ENCODE measurements around the gene BAG3.
A peak's percentile ranks its signal among the peaks of the same experiment; 100 is the strongest.
"Not testable (repeated sequence)": the region's sequence is repeated elsewhere in the genome, so short reads cannot be mapped to it uniquely, and the experiment has no call there.

The BAG3 gene

DNA sequence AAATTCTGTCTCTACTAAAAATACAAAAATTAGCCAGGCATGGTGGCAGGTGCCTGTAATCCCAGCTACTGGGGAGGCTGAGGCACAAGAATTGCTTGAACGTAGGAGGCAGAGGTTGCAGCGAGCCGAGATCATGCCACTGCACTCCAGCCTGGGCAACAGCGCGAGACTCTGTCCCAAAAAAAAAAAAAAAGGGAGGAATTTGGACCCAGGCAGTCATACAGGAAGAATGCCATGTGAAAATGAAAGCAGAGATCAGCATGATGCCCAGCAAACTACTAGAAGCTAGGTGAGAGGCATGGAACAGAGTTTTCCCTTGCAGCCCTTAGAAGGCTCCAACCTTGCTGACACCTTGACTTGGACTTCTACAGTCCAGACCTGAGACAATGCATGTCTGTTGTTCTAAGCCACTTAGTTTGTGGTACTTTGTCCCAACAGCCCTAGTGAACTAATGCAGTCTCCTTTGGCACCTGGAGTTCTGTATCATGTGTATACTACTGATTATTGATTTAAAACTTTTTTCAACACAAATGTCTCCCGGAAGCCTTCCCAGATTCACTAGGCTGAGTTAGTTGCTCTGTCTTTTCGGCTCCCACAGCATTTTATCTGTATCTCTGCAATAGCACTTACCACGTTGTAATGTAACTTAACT is 10.2 kb upstream of the BAG3 start:
- DNase-seq (ENCODE audit: low read depth), result no peak

DNA sequence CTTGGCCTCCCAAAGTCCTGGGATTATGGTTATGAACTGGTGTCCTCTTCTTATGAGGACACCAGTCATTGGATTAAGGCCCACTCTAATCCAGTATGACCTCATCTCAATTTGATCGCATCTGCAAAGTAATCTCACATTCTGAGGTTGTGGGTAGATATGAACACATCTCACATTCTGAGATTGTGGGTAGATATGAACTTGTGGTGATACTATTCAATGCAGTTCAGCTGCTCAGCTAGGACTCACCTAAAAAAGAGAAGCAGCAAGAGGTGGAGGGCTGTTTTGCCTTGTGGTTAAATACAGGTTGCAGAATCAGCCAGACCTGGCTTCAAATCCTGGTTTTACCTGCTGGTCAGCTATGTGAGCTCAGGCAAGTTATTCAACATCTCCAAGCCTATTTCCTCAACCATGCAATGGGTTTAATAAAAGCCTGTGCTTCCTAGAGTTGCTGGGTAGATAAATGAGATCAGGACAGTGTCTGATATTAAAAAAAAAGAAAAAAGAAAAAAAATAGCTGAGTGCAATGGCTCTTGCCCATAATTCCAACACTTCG is 8.5 kb upstream of the BAG3 start:
- no peak for DNase-seq (ENCODE audit: low read depth)

DNA sequence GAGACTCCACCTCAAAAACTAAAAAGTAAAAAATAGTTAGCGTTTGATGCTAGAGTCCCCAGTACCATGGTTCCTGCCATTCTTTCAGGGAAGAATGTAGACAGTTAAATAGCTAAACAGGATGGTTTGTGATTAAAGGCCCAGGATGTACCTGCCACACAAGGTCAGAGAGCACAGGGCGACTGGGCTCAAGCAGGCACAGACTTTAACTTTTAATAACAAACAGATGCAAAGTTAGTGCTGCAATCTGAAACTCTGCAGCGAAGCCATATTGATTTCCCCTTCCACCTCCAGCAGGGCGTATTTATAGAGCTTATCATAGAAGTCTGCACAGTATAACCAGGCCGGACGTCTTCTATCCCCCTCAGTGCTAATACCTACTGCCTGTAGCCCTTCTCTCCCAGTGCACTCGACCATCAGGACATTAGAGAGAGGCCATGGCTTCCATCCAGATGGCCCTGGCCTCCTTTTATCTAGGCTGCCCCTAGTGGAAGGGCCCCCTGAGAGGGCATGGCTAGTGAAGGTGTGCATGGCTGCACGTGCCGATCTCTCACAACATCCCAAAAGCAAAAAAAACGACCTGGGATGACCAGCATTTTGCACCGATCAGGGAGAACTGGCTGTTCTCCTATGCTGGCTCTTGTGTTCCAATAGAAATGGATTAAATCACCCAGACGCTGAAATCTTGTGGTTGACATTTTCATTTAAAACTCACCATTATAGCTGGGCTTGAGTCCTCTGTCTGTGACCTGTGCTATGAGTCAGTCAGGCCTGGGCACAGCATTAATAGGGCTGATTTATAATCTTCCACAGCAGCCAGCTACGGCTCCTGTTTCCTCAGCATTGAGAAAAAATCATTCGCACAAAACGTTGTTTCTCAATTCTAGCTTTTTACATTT is 7.6 kb upstream of the BAG3 start:
- peak; percentile 35 for DNase-seq (ENCODE audit: low read depth)

DNA sequence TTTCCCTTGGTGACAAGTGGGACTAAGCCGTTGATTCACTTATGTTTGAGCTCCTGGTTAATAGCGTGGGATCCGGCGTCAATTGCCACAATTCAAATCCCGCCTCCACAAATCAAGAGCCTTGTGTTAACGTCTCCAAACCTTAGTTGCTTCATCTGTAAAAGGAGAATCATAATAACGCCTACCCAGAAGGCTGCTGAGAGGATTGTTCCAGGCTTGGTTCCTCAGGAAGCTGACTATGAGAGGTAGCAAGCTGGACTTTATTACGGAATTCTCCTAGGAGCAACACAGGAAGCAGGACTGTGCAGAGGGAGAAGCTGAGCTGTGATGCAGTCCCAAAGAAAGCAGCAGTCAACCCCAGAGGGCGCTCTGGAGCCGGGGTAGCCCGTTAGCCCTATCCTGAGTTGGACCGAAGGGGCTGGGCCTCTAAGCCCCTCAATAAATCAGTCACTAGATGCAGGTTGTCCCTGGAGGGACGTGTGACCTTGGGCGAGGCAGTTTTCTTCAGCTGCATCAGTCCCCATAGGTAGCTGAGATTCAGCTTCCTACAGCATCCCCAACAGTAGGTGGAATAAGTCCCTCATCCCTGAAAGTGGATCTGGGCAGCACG is 6.9 kb upstream of the BAG3 start:
- DNase-seq (ENCODE audit: low read depth), result no peak

DNA sequence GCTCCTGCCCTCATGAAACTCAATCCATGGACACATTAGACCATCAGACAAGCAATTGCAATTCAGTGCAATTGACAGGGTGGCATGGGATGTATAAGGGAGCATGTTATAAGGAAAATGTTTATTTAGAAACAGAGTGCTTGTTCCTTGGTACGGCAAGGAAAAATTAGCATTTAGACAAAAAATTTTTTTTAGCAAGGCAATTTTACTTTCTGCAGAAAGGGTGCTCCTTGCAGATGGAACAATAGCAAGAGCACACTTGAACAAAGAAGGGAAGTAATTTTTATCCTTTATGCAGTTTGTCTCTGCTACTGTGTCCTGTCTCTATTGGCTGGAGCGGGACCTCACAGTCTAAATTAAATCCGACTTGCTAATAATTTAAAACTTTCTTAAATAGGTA is 6.2 kb upstream of the BAG3 start:
- no peak for DNase-seq (ENCODE audit: low read depth)

DNA sequence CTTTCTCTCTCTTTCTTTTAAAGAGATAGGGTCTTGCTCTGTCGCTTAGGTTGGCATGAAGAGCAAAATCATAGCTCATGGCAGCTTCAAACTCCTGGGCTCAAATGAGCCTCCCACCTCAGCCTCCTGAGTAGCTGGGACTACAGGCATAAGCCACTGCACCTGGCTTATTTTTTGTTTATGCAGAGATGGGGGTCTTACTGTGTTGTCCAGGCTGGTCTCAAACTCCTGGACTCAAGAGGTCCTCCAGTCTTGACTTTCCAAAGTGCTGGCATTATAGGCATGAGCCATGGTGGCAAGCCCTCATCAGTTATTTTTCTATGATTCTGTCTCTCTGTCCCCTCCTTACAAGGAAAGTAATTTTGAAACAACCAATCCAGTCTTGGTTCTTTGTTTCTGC is 1.1 kb upstream of the BAG3 start:
- DNase-seq (ENCODE audit: low read depth), result no peak

DNA sequence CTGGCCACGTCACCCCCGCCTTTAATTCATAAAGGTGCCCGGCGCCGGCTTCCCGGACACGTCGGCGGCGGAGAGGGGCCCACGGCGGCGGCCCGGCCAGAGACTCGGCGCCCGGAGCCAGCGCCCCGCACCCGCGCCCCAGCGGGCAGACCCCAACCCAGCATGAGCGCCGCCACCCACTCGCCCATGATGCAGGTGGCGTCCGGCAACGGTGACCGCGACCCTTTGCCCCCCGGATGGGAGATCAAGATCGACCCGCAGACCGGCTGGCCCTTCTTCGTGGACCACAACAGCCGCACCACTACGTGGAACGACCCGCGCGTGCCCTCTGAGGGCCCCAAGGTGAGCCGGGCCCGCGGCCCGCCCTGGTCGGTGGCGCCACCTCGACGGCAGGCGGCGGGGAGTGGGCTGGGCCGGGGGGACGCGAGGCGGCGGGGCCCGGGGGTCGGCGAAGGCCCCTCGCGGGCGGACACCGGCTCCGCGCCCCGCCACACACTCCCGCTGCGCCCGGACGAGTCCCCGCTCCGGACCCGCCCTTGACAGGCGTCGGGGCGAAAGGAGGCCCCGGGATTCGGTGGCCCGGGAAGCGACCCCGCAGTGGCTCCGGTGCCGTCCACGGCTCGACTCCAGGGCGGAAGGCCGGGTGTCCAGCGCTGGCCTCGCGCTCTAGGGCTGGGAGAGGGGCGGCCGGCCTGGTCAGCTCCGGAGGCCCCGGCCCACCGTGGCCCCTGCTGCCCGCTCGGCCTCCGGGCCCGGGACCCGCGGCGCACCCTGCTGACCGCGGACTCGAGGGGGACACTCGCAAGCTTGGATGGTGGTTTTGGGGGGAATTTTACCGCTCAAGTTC is 557 bp downstream of the BAG3 start:
- no peak for DNase-seq (ENCODE audit: low read depth)

DNA sequence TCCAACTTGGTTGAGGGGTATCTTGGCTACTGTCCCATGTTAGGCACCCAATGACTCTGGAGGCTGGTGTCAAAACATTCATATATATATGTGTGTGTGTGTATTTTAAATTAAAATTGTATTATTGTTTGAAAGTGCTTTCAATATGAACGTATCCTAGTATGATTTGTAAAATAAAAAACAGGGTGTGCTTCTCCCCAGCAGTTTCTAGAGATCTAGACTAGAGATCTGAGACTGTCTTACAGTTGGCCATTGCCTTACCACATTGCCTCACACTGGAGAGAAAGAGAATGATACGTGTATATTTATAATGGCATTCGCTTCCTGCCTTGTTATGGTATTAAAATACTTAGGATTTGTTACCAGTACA is 1.2 kb downstream of the BAG3 start:
- DNase-seq (ENCODE audit: low read depth), result peak; percentile 81

DNA sequence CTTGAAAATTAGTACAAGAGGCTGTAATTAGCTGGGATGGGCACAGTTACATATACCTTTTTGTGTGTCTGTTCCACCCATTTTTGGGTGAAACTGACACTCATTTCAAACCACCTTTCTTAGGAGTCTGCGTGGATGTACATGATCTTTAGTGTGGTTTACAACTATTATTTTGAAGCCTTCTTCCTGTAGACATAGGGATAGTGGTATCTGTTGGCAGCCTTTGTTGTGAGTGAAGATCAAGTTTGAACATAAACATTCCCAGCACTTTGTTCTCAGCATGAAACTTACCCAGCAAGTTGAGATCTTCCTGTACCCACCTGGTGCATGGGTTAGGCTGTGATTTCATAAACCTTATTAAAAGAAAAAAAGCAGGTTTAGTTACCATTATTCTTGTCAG is 2.0 kb downstream of the BAG3 start:
- no peak for DNase-seq (ENCODE audit: low read depth)

DNA sequence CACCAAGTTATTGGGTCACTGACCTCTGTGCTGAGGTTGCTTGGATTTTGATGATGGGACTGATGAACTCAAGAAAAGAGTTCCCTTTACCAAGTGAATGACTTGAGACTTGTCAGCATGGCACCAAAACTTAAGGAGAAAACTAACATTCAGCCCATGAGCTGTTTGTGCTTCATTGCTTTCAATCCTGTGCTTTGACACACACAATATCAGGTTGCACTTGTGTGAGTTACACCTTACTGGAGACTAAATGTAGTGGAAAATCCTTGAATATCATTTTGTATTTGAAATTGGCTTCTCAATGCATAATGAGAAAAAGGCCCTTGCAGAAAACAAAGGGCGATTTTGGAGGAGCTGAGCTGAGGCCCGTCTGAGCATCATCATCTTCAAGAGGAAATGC is 2.7 kb downstream of the BAG3 start:
- DNase-seq (ENCODE audit: low read depth), result no peak

DNA sequence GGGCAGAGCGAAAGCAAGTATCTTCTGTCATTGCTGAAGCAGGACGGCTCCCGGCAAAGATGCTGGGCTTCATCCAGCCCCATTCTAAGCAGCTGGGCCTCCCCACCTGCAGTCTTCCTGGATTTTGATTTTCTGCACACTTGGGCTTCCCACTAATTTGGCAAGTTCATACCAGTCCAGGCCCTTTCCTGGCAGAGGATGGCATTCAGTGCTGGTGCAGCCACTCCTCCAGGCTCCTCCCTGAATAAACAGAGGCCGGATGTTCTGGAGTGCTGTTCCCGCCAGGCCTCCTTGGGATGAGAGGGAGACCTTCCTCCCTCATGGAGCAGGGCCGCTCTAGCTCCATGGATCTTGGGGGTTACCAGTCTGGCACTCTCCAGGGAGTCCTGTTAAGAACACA is 3.4 kb downstream of the BAG3 start:
- DNase-seq (ENCODE audit: low read depth), result peak; percentile 47

DNA sequence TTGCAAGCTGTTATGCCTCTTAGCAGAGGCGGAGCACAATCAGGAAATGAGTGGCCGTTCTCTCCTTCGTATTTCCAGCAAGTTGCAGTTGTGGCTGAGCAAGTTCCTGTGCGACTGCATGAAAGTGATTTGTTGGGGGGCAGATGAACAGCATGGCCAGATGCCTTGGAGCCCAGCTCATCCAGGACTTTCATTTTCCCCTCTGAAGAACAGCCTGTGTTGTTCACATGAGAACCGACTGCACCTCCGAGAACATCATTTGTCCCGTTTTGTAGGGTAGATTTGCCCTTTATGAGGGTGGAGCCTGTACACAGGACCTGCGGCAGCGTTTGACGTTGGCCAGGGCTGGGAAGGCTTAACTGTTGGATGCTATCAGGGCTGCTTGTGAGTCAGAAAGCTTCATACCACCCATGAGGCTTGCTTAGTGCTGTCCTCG is 4.4 kb downstream of the BAG3 start:
- DNase-seq (ENCODE audit: low read depth), result peak; percentile 86

DNA sequence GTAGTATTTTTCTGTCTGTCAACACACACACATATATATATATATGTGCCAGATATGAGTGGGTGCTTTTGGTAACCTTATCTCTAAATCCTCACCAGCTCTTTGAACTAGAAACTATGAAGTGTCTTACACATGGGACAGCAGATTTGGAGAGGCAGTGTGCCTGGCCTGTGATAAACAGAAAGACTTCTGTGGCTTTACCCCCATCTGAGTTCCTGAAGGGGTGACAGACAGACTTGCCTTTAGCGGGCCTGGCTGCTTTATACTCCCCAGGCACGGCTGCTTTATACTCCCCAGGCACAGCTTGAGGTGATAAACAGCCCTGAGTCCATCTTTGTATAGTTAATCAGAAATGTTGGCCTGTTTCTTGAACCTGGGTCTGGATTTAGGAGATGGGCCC is 5.6 kb downstream of the BAG3 start:
- no peak for DNase-seq (ENCODE audit: low read depth)

DNA sequence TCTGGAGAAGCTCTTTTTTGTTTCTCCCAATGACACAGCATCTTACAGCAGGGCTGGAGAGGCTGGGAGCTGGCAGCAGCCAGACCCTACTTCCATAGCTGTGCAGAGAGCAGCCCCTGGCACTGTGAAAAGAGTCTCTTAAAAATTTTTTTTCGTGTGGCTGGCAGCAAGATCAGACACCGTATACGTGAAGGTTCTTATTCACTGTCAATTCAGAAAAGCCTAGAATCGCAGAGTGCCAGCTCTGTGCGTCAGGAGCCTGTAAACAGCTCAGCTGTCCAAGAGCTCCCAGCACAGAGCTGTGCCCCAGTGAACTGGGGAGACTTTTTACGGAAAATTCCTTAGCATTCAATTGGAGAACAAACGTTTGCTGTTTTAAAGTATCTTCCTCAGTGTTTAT is 6.5 kb downstream of the BAG3 start:
- peak; percentile 34 for DNase-seq (ENCODE audit: low read depth)

DNA sequence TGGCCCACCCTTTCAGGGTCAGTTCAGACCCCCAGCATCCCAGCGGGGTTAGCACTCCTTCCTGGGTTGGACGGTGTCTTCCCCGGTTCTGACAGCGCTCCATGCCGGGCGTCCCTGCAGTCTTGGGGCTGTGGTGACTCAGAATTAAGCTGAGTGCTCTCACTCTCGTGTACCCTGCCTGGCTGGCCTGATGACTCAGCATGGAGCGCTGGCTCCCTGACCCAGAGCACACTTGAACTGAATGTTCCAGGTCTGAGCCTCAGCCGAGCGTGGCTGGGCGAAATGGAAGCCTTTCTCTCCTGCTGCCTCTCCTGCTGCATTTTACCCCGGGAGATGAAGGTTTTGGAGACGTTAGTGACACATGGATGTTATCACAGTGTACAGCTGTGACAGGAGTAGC is 7.1 kb downstream of the BAG3 start:
- DNase-seq (ENCODE audit: low read depth), result peak; percentile 95

DNA sequence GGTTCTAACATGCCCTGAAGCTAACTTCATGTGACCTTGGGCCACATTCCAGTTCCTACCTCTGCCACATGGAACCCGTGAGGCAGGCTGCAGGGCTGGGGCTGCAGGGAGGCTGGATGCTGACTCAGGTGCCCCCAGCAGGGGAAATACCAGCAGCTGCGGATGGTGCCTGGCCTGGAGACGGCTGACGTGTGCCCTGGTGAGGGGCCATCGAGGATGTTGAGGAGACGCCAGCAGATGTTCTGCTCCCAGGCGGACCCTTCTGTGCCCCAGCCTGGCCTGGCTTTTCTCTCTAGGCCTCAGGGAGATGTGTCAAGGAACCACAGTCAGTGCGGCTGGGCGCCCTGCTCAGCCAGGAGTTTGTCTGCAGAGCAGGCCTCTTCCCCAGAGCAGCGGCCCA is 8.8 kb downstream of the BAG3 start:
- DNase-seq (ENCODE audit: low read depth), result no peak

DNA sequence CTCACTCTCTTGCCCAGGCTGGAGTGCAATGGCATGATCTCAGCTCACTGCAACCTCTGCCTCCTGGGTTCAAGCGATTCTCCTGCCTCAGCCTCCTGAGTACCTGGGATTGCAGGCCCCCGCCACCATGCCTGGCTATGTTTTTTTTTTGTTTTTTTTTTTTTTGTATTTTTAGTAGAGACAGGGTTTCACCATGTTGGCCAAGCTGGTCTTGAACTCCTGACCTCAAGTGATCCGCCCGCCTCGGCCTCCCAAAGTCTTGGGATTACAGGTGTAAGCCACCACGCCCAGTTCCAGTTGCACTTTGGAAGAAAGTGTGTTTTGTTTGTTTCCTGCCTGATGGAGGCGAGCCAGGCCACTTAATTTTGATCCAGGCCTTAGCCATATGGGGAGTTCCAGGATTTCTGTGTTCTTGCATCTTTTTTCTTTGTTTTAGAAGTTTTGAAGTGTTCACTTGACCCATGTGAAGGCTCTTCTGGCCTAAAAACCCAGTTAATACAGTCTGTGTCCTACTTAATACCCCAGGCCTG is 11.0 kb downstream of the BAG3 start:
- not testable (repeated sequence) for DNase-seq (ENCODE audit: low read depth)

DNA sequence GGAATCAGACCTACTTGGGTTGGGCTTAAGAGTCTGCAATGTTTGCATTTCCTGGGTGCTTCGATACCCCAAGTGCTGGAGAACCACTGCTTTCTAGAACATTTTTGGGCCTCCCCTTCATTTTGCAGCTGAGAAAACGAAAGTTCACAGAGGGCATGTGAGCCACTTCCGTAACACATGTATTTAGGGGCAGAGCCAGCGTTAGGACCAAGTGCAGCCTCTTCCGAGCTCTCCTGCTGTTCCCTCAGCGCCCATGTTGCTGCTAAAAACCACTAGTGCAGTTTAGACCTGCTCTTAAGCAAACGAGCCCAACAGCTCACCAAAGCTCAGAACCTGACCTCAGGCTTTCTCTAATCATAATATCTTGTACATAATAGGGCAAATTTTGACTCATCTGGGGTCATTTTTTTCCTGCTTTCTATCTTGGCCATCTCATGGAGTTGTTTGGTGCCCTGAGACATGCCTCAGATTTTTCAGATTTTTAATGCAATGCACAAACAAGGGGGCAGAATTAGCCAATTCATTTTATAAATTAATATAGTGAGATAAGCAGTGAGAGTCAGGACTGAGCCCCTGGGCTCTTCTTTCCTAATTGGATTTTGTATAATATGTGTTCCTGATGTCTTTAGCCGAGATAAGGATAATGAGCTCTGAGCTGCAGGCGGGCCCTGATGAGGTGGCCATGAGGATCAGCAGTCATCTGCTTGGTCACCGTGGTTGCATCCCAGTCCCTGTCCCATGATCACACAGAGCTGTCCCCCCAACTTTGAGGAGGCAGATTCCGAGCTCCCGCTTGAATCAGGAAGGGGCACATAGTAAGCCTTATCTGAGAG is 12.9 kb downstream of the BAG3 start:
- peak; percentile 78 for DNase-seq (ENCODE audit: low read depth)

DNA sequence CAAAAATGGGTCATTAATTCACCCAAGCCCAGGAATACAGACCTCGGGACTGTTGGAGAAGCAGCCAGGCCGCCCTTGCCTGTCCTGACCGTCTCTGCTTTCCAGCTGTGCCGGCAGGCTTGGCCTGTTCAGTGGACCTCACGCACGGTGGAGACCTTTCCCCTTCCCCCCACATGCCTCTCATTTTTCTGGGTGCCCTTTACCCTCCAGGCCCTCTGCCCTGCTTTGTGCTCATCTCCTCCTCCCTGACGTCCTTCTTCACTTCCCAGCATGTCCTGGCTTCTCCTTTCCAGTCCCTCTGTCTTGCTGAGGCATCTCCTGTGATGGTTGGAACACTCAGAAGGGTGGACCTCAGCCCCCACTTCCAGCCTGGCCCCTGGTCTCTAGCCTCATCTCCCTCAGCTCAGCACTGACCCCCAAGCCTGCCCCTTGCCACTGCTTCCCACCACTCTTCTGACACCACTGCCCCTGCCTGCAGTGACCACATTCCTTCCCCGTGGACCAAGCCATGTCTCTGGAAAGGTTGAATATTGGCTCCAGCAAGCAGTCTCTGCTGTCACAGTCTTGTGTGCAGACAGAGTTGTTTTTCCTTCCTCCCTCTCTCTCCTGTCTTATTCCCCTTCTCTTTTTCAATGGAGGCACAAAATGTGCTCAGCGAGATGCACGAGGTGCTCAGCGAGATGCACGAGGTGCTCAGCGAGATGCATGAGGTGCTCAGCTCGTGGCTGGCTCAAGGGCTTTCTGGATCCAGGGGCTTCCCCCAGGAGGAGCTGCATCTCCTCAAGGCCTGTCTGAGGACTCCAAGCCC is 14.9 kb downstream of the BAG3 start:
- peak; percentile 73 for DNase-seq (ENCODE audit: low read depth)

DNA sequence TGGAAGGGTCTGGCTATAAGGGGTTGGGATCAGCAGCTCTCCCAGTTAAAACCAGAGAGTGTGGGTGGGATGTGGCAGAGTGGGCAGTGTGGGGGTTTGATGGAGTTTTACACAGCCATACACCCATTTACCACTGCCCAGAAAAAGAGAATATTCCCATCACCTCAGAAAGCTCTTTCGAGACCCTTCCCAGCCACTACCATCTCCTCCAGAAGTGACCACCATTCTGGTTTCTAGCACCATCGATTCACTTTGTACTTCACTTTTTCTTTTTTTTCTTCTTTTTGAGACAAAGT is 15.5 kb downstream of the BAG3 start:
- DNase-seq (ENCODE audit: low read depth), result no peak

Measured in EH (cell line).